Activated naive CD8-positive, alpha-beta T cell treated with anti-CD3 and anti-CD28 coated beads for 36 hours (primary cell): ENCODE data around the gene MAN2B1. TPM values are rescaled to one million over a fixed set of nuclear protein-coding genes. Genes with fewer than 3 reads are reported as not detected.
"Not testable (repeated sequence)": the region's sequence is repeated elsewhere in the genome, so short reads cannot be mapped to it uniquely, and the experiment has no call there.

ENCODE experiments used
- DNase-seq: peaks from one replicate; pipeline ENCODE4 v3.0.0; 2021
- H3K27ac Mint-ChIP-seq: one replicate; pipeline ENCODE4 v1.8.0; 2022; ENCODE audit warnings: mild to moderate bottlenecking, moderate library complexity, mixed read lengths
- H3K27me3 Mint-ChIP-seq: one replicate; pipeline ENCODE4 v1.8.0; 2022; ENCODE audit warnings: mild to moderate bottlenecking, mixed read lengths
- H3K36me3 Mint-ChIP-seq: one replicate; pipeline ENCODE4 v1.8.0; 2021; ENCODE audit warnings: mild to moderate bottlenecking, mixed read lengths
- H3K4me1 Mint-ChIP-seq: one replicate; pipeline ENCODE4 v1.8.0; 2021; ENCODE audit warnings: mixed read lengths
- H3K4me3 Mint-ChIP-seq: one replicate; pipeline ENCODE4 v1.8.0; 2022; ENCODE audit warnings: mild to moderate bottlenecking, moderate library complexity, mixed read lengths
- H3K9me3 Mint-ChIP-seq: one replicate; pipeline ENCODE4 v1.8.0; 2022; ENCODE audit warnings: mixed read lengths
- total RNA-seq, 2 experiments: library from RNA; stranded (reverse); gene quantifications; one replicate each; pipeline ENCODE4 v1.2.3, GENCODE V29; 2021

The MAN2B1 gene
- total RNA-seq, 2 experiments from 2014 or later, result 111 to 122 TPM

GRCh38 chr19:12696366-12697335, 30.1 kb upstream of the MAN2B1 start, which contains the start of gene FBXW9:
FBXW9 (minus strand) TSS chr19:12696631; CDS start chr19:12696581, 50 bp downstream.
- Mint-ChIP-seq H3K27me3 (no peaks in the 10 kb centered on the region), H3K27ac (peak within 1 kb of the TSS; percentile 94), H3K4me1 (peaks cover 7% of the 10 kb centered on the region), H3K9me3 (no peaks in the 10 kb centered on the region), H3K36me3 (peaks cover 16% of the 10 kb centered on the region), H3K4me3 (peak within 1 kb of the TSS; percentile 87)
- peak; percentile 95 for DNase-seq

- peak; percentile 35 for DNase-seq
- Mint-ChIP-seq H3K27me3 (no peaks in the 10 kb centered on the region), H3K27ac (peak overlapping the region; percentile 94), H3K4me3 (peak overlapping the region; percentile 87), H3K9me3 (no peaks in the 10 kb centered on the region), H3K4me1 (peaks cover 7% of the 10 kb centered on the region), H3K36me3 (peaks cover 13% of the 10 kb centered on the region)
Measured at GRCh38 chr19:12695997-12696365, 29.4 kb upstream of the MAN2B1 start.

DNA sequence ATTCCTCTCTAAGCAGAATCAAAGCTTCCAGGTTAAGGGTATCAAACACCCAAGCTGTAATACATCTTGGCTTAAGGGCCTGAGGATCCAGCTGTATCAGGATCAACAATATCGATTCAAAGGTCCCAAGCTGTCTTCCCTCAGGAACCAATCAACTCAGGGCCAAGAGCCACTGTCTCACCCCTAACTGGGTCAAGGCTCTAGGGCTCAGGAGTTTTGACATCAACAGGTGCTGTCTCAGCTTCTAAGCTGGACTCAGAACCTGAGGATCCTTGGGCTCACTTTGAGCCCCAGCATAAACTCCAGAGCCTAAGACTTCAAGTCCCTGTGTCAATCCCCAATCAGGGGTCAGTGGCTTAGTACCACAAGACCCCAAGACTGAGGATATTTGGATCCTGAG, 29.0 kb upstream of the MAN2B1 start:
- Mint-ChIP-seq H3K27ac (peak overlapping the region; percentile 48), H3K4me1 (peaks cover 7% of the 10 kb centered on the region), H3K36me3 (peaks cover 10% of the 10 kb centered on the region), H3K9me3 (no peaks in the 10 kb centered on the region), H3K27me3 (no peaks in the 10 kb centered on the region), H3K4me3 (peak overlapping the region; percentile 87)
- DNase-seq, result no peak

DNA sequence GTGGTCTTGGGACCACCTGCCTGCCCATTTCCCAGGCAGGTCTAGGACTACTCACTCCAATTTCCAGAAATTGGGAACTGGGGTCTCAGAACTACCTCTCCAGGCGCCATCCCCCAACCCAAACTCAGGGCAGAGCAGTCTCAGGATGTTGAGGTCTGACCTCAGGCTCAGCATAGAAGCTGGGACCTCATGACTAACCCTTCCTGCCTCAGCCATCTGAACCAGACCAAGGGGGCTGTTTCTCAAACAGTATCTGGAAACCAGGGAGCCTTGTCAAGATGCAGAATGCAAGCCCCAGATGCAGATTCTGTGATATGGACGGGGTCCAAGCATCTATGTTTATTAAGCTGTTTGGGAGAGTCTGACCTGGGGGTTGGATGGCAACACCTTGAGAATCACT, 28.6 kb upstream of the MAN2B1 start:
- peaks cover 10% of the 10 kb centered on the region for H3K36me3 Mint-ChIP-seq
- no peak overlapping the region for H3K27ac Mint-ChIP-seq
- no peaks in the 10 kb centered on the region for H3K27me3 Mint-ChIP-seq
- H3K4me1 Mint-ChIP-seq, result peaks cover 7% of the 10 kb centered on the region
- no peaks in the 10 kb centered on the region for H3K9me3 Mint-ChIP-seq
- no peak for DNase-seq
- H3K4me3 Mint-ChIP-seq, result peak overlapping the region; percentile 87

- no peaks in the 10 kb centered on the region for H3K27me3 Mint-ChIP-seq
- H3K4me3 Mint-ChIP-seq, result peak overlapping the region; percentile 87
- no peak overlapping the region for H3K27ac Mint-ChIP-seq
- no peaks in the 10 kb centered on the region for H3K9me3 Mint-ChIP-seq
- H3K36me3 Mint-ChIP-seq, result peaks cover 10% of the 10 kb centered on the region
- no peak for DNase-seq
- H3K4me1 Mint-ChIP-seq, result peaks cover 7% of the 10 kb centered on the region
Measured at GRCh38 chr19:12694641-12695040, 28.1 kb upstream of the MAN2B1 start.

DNA sequence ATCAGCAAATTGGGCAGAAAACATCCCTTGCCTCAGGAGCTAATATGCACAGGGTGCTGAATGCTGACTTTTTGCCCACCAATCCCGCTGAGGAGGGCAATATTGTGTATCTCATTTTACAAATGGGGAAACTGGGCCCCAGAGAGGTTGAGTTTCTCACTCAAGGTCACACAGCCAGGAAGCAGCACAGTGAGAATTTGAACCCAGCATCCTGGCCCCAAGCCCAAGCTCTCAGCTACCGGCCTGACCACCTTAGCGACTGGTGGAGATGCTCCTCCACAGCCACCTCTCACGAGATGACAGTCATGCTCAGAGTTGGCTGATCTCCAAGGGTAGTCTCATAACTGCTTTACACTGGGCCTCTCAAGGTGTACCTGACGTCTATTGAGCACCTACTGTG, 26.4 kb upstream of the MAN2B1 start:
- no peaks in the 10 kb centered on the region for H3K27me3 Mint-ChIP-seq
- H3K9me3 Mint-ChIP-seq, result no peaks in the 10 kb centered on the region

DNA sequence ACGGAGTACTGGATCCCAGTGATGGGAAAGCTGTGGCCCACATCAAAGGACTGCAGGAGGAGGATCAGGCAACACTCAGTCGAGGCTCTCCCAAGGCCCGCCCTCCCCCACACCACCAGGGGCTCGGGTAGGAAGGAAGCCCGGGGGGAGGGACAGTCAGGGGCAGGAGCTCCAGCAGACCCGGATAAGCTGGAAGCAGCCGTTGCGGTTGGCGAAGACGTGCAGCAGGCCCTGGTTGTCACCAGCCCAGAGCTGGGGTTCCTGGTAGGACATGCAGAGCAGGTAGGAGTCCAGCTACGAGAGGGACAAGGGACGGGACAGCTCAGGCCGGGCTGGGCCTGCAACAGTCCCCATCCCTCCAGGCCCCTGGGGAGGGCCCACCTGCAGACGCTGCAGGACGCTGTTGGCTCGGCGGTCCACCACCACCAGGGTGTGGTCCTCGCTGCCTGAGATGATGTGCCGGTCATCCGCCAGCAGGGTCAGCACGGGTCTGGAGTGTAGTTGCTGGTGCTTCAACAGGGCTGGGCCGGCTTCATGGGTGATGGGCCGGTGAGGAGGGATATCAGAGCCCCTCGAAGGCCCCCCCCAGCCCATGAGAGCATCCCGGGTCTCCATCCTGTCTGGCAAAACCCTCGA, 23.2 kb upstream of the MAN2B1 start:
- H3K27me3 Mint-ChIP-seq, result no peaks in the 10 kb centered on the region
- no peak overlapping the region for H3K4me3 Mint-ChIP-seq
- H3K9me3 Mint-ChIP-seq, result no peaks in the 10 kb centered on the region
- peaks cover 1% of the 10 kb centered on the region for H3K4me1 Mint-ChIP-seq
- H3K27ac Mint-ChIP-seq, result no peak overlapping the region
- peaks cover 4% of the 10 kb centered on the region for H3K36me3 Mint-ChIP-seq
- no peak for DNase-seq

More for the DNA sequence above, 26.4 kb upstream of the MAN2B1 start:
- H3K27ac Mint-ChIP-seq, result no peak overlapping the region
- DNase-seq, result no peak
- H3K4me1 Mint-ChIP-seq, result peaks cover 7% of the 10 kb centered on the region
- no peak overlapping the region for H3K4me3 Mint-ChIP-seq
- H3K36me3 Mint-ChIP-seq, result peaks cover 5% of the 10 kb centered on the region

- no peaks in the 10 kb centered on the region for H3K4me1 Mint-ChIP-seq
- DNase-seq, result no peak
- H3K4me3 Mint-ChIP-seq, result no peak overlapping the region
- H3K36me3 Mint-ChIP-seq, result peaks cover 2% of the 10 kb centered on the region
- H3K27me3 Mint-ChIP-seq, result no peaks in the 10 kb centered on the region
- no peak overlapping the region for H3K27ac Mint-ChIP-seq
- no peaks in the 10 kb centered on the region for H3K9me3 Mint-ChIP-seq
Measured at GRCh38 chr19:12689012-12689411, 22.5 kb upstream of the MAN2B1 start.

GRCh38 chr19:12687496-12688196, 21.1 kb upstream of the MAN2B1 start, which contains the start of gene GNG14:
GNG14 (plus strand) TSS chr19:12687998; CDS start chr19:12688049, 51 bp downstream.
- Mint-ChIP-seq H3K36me3 (peaks cover 2% of the 10 kb centered on the region), H3K27me3 (no peaks in the 10 kb centered on the region), H3K4me3 (no peak within 1 kb of the TSS), H3K9me3 (no peaks in the 10 kb centered on the region), H3K4me1 (no peaks in the 10 kb centered on the region), H3K27ac (no peak within 1 kb of the TSS)
- DNase-seq, result no peak

GRCh38 chr19:12685831-12686230, 19.3 kb upstream of the MAN2B1 start:
- no peaks in the 10 kb centered on the region for H3K9me3 Mint-ChIP-seq

GRCh38 chr19:12681074-12681987, 14.8 kb upstream of the MAN2B1 start, which contains the start of gene DHPS:
DHPS (minus strand) TSS chr19:12681880; CDS start chr19:12681766, 114 bp downstream.
- no peaks in the 10 kb centered on the region for H3K27me3 Mint-ChIP-seq
- peak within 1 kb of the TSS; percentile 99 for H3K27ac Mint-ChIP-seq
- H3K36me3 Mint-ChIP-seq, result peaks cover 27% of the 10 kb centered on the region
- DNase-seq, result peak; percentile 89
- peak within 1 kb of the TSS; percentile 99 for H3K4me3 Mint-ChIP-seq
- no peaks in the 10 kb centered on the region for H3K9me3 Mint-ChIP-seq
- H3K4me1 Mint-ChIP-seq, result peaks cover 24% of the 10 kb centered on the region

More at GRCh38 chr19:12685831-12686230, 19.3 kb upstream of the MAN2B1 start:
- Mint-ChIP-seq H3K36me3 (peaks cover 7% of the 10 kb centered on the region), H3K4me3 (no peak overlapping the region), H3K4me1 (peaks cover 5% of the 10 kb centered on the region), H3K27ac (peak overlapping the region; percentile 13), H3K27me3 (no peaks in the 10 kb centered on the region)
- no peak for DNase-seq

DNA sequence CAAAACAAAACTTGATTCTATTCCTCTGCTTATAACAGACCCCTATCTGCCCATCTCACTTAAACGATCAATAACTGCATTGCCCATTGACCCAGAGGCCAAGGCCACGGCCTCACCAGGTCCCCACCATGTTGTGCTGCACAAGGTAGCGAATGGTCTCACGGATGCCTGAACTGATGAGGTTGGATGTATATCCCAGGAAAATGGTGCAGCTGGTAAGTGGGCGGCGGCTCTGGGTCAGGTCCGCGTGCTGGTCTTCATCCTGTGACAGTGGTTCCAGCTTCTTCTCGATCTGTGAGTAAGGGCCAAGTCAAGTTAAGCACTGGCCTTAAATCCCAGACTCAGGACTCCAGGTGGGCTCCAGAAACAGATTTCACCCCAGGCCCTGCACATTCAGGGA, 13.5 kb upstream of the MAN2B1 start:
- no peak overlapping the region for H3K27ac Mint-ChIP-seq
- no peak for DNase-seq
- H3K4me1 Mint-ChIP-seq, result peaks cover 26% of the 10 kb centered on the region
- H3K27me3 Mint-ChIP-seq, result no peaks in the 10 kb centered on the region
- peak overlapping the region; percentile 99 for H3K4me3 Mint-ChIP-seq
- H3K36me3 Mint-ChIP-seq, result peaks cover 27% of the 10 kb centered on the region
- no peaks in the 10 kb centered on the region for H3K9me3 Mint-ChIP-seq

DNA sequence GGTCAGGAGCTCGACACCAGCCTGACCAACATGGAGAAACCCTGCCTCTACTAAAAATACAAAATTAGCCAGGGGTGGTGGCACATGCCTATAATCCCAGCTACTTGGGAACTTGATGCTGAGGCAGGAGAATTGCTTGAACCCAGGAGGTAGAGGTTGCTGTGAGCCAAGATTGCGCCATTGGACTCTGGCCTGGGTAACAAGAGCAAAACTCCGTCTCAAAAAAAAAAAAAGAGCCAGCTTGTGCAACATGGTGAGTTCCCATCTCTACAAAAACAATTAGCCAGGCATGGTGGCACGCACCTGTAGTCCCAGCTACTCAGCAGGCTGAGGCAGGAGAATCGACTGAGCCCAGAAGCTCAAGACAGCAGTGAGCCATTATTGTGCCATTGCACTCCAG, 11.5 kb upstream of the MAN2B1 start:
- not testable (repeated sequence) for H3K9me3 Mint-ChIP-seq, H3K27me3 Mint-ChIP-seq, H3K4me3 Mint-ChIP-seq, DNase-seq
- Mint-ChIP-seq H3K4me1 (peaks cover 26% of the 10 kb centered on the region), H3K36me3 (peaks cover 33% of the 10 kb centered on the region), H3K27ac (peak overlapping the region; percentile 12)

GRCh38 chr19:12676928-12677327, 10.4 kb upstream of the MAN2B1 start:
- Mint-ChIP-seq H3K27me3 (no peaks in the 10 kb centered on the region), H3K4me1 (peaks cover 29% of the 10 kb centered on the region), H3K36me3 (peaks cover 38% of the 10 kb centered on the region), H3K4me3 (no peak overlapping the region), H3K9me3 (no peaks in the 10 kb centered on the region), H3K27ac (no peak overlapping the region)
- no peak for DNase-seq
